ENCODE results near the gene FAM20C.

FAM20C gene

DNA sequence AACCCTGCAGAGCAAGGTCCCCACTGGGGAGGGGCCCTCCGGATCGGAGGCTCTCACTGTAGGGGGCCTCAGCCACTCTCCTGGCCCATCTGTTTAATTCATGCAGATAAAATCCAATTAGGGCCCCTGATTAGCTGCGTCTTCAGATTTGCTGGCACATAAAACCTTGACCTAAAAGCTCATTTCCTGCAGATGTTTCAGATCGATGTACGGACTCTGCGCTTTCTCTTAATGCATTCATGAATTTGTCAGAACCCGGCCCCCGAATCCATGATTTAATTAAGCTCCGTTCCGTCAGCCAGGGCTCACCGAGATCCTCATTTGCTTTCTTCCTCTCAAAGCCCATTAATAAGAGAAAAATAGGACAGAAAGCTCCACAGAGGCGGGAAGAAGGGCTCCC lies 57.6 kb downstream of the FAM20C start:
- no peak for DNase-seq (ENCODE audit: low read depth, low spot score)
- no peak overlapping the region for H3K4me3 ChIP-seq (ENCODE audit: low read length)

DNA sequence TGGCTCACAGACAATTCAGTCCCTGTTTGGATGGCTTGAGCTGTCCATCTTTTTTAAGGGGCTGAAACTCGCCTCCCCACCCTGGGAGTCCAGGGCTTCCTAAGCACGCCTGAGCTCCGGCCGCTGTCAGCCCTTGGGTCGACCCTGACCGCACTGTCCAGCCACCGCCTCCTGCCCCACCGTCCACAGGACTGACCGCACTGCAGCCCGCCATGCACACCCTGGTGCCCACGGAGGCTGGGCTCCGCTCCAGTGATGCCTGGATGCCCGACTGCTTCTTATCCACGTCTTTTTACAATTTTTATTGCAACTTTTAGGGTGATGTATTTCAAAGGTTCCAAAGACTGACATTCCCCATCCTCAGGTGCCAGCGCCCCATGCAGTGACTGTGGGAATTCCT lies 58.2 kb downstream of the FAM20C start:
- no peak overlapping the region for H3K4me3 ChIP-seq (ENCODE audit: low read length)

DNA sequence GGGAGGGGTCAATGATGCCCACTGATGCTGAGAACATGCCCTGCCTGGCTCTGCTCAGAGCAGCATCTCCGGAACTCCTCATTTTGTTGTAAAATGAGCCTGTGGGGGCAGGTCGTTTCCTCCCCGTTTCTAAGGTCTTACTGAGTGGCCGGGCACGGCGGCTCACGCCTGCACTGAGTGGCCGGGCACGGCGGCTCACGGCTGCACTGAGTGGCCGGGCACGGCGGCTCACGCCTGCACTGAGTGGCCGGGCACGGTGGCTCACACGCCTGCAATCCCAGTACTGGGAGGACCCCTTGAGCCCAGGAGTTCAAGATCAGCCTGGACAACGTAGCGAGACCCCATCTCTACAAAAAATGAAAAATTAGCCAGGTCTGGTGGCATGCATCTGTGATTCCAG lies 58.6 kb downstream of the FAM20C start:
- H3K4me3 ChIP-seq (ENCODE audit: low read length), result no peak overlapping the region
- no peak for DNase-seq (ENCODE audit: low read depth, low spot score)

More for the DNA sequence above, 58.2 kb downstream of the FAM20C start:
- no peak for DNase-seq (ENCODE audit: low read depth, low spot score)

DNA sequence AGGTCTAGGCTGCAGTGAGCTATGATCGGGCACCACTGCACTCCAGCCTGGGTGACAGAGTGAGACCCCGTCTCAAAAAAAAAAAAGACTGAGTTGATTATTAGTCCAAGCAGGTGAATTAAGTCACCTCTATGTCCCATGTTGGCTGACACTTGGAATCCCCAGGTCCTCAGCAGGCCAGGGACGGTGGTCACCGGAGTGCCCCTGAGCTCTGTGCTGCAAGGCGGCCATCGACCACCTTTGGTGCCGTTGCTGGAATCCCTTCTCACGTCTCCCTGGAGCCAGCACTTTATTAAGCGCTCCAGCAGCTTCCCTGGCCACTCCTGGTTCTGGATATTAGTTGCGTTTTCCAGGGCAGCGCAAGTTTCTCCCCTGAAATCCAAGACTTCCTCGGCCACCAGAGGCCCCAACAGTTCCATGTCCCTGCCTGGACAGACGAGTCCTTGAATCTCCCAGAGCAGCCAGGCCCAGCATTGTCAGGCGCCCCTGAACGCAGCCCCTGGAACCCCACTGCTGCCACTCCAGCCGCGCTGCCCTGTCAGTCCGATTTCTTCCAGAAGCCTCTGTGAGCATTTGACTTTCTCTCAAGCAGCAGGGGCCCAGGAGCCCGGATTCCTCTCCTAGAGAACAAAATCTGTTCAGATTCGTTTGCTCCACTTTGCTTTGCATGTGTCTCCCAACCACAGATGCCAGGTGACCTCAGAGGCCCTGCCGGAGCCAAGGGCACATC lies 59.2 kb downstream of the FAM20C start:
- DNase-seq (ENCODE audit: low read depth, low spot score), result no peak
- no peak overlapping the region for H3K4me3 ChIP-seq (ENCODE audit: low read length)

DNA sequence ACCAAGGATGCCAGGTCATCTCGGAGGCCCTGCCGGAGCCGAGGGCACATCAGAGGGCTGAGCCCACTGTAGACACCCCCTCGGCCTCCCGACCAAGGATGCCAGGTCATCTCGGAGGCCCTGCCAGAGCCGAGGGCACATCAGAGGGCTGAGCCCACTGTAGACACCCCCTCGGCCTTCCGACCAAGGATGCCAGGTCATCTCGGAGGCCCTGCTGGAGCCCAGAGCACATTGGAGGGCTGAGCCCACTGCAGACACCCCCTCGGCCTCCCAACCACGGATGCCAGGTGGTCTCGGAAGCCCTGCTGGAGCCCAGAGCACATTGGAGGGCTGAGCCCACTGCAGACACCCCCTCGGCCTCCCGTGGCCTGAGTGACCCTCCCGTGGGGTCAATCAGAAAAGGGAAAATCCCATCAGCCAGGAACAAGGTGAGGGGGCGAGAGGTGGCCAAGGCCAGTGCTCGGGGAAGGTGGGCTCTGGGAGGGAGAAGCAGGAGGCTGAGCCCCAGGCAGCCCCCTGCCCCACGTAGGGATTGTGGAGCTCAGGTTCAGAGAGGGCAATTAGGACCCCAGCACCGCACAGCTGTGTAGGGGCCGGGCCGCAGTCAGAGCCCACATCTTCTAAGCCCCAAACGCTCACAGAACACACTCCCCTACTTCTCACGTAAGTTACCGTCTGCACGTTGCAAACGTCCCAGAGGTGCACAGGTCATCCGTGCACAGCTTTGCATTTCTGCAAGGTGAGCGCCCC lies 60.0 kb downstream of the FAM20C start:
- no peak overlapping the region for H3K4me3 ChIP-seq (ENCODE audit: low read length)
- DNase-seq (ENCODE audit: low read depth, low spot score), result no peak

DNA sequence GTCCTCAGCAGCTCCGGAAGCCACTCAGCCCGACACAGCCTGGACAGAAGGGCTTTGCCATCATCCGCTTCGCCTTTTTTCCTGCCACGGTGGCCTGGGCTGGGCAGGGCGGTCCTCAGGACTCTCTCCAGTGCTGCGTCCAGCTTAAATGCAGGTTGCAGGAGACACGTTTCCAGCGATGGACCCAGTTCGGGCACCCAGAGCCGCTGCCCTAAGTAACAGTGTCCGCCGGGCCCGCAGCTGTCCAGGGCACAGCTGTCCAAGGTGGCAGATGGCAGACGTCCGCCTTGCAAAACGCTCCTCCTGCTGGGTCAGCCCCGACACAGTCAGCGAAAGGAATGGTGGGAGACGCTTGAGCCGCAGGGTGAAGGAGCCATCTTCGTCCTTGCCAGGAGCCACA lies 60.6 kb downstream of the FAM20C start:
- H3K4me3 ChIP-seq (ENCODE audit: low read length), result no peak overlapping the region
- DNase-seq (ENCODE audit: low read depth, low spot score), result no peak

DNA sequence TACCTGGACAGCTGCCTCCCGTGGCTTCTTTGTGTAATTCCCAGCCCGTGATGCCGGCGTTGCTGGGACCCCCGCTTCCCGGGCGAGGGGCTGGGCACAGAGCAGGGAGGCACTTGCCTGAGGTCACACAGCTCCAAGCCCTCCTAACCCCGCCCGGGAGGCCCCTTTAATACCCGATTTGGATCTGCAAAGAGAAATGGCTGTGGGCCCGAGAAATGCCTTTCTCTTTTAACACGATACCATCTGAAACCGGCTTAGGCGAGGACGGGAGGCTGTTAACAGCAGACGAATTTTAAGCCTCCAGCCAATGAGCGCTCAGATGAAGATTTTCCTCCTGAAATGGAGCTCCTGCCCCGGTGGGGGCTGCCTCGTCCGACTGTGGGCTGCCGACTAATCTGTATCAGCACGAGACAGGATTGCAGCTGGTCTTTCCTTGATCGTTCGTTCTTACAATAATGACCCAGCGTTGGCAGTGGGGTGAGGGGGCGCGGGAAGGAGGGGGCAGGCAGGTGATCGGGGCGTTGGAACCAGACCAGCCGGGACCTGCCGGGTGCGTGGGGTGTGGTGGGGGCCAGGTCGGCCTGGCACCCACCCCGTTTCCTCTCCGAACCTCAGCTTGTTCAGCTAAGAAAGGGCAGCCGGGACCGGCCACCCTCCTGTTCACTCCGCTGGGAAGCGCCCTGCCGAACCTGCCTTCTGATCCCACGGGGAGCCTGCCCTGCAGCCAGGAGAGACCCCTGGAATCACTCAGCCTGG lies 61.4 kb downstream of the FAM20C start:
- H3K4me3 ChIP-seq (ENCODE audit: low read length), result no peak overlapping the region
- no peak for DNase-seq (ENCODE audit: low read depth, low spot score)

DNA sequence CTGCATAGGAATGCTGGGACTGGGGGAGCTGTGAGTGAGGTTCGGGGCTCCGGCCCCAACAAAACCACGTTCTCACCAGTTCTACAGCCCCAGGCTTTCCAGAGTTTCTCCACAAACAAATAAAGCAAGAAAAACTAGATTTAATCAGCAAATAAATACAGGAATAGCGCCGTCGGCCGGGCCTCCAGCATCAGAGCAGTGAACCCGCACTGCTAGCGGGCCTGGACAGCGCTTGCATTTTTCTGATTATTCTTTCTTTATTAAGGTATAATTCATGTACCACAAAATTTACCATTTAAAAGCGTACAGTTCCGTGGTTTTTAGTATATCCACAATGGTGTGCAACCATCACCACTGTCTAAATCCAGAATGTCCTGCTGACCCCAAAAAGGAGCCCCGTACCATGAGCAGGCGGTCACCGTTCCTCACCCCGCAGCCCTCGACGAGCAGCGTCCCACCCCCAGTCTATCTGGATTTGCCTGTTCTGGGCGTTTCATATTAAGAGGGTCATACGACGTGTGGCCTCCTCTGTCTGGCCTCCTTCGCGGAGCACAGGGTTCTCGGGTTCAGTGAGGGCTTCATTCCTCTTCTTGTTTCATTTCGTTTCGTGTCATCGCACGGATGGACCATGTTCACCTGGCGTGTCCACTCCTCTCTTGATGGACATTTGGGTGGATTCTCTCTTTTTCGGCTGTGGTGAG lies 62.1 kb downstream of the FAM20C start:
- no peak overlapping the region for H3K4me3 ChIP-seq (ENCODE audit: low read length)

DNA sequence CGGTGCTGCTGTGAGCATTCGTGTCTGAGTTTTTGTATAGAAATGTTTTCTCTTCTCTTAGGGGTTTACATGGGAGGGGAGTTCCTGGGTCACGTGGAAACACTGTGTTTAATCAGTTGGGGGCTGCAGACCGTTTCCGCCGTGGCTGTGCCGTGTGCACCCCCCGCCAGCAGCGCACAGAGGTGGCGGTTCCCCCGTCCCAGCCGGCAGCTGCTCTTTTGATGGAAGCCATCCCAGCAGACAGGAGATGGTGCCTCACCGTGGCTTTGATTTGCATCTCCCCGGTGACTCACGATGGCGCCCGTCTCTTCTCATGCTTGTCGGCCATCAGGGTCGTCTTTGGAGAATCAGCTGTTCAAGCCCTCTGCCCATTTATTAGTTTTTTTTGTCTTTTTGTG lies 62.7 kb downstream of the FAM20C start:
- H3K4me3 ChIP-seq (ENCODE audit: low read length), result no peak overlapping the region
- no peak for DNase-seq (ENCODE audit: low read depth, low spot score)

More for the DNA sequence above, 62.1 kb downstream of the FAM20C start:
- DNase-seq (ENCODE audit: low read depth, low spot score), result no peak

DNA sequence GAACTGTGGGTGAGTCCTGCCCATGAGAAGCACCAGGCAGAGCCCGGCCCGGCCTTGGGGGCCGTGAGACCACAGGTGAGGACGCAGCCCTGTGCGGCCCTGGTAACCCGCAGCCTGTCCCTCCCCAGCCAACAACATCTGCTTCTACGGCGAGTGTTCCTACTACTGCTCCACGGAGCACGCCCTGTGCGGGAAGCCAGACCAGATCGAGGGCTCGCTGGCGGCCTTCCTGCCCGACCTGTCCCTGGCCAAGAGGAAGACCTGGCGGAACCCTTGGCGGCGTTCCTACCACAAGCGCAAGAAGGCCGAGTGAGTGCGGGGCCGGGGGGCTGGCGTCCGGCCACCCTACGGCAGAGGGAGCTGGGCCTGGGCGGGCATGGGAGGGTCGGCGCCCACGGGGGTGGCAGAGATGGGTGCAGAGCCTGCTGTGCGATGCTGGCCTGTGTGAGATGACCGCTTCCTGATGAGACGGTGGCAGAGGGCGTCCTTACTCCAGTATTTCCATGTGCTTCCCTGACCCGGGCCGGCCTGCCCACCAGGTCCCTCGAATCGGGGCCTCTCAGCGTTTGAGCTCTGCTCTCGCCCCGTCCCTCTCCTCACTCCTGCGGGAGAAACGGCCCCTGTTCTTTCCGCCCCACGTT lies 63.5 kb downstream of the FAM20C start:
- H3K4me3 ChIP-seq (ENCODE audit: low read length), result no peak overlapping the region
- no peak for DNase-seq (ENCODE audit: low read depth, low spot score)

DNA sequence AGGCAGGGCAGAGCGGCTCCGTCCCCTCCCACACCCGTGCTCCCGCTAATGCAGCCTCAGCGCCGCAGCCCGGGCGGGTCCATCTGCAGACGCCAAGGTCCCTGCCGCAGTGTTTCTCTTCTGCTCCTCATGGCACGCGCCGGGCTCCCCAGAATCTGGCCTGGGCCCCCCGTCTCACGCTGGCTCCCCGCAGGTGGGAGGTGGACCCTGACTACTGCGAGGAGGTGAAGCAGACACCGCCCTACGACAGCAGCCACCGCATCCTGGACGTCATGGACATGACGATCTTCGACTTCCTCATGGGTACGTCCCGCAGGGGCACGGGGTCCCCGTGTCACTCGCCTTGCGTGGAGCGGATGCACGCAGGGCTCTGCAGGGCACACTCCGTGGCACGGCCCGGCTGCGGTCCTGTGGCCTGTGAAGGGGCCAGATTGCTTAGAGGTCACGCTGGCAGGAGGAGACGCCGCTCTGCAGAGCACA lies 64.1 kb downstream of the FAM20C start:
- H3K4me3 ChIP-seq (ENCODE audit: low read length), result no peak overlapping the region
- no peak for DNase-seq (ENCODE audit: low read depth, low spot score)

DNA sequence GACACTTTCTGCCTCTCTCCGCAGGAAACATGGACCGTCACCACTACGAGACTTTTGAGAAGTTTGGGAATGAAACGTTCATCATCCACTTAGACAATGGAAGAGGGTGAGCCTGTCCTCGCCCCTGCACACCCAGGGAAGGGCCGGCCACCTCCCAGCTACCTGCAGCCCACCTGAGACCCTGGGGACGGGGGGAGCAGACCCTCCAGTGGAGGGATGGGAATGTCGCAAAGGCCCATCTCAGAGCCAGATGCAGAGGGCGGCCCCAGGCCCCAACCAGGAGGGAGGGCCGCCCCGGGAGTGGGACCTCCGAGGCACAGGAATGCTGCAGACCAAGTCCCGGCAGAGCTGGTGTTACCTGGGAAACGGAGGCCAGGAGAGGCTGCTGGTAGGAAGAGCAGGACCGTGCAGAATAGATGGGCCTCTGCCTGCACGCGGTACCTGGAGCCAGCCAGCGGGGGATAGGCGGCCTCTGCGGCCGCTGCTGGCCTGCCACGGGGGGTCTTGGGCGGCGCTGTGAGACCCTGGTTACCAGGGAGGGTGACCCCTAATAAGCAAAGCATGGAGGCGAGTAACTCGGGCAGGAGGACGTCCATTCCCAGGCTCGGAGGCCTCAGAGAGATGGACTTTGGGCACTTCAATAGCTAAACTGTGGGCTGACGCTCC lies 64.7 kb downstream of the FAM20C start:
- no peak for DNase-seq (ENCODE audit: low read depth, low spot score)
- no peak overlapping the region for H3K4me3 ChIP-seq (ENCODE audit: low read length)

DNA sequence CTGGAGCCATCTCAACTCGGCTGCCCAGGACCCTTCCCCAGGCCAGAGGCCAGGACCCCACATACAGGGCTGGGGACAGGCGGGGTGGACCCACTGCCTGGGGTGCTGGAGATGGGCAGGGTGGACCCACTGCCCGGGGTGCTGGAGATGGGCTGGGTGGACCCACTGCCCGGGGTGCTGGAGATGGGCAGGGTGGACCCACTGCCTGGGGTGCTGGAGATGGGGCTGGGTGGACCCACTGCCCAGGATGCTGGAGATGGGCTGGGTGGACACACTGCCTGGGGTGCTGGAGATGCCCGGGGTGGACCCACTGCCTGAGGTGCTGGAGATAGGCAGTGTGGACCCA lies 65.2 kb downstream of the FAM20C start:
- H3K4me3 ChIP-seq (ENCODE audit: low read length), result no peak overlapping the region
- DNase-seq (ENCODE audit: low read depth, low spot score), result no peak

DNA sequence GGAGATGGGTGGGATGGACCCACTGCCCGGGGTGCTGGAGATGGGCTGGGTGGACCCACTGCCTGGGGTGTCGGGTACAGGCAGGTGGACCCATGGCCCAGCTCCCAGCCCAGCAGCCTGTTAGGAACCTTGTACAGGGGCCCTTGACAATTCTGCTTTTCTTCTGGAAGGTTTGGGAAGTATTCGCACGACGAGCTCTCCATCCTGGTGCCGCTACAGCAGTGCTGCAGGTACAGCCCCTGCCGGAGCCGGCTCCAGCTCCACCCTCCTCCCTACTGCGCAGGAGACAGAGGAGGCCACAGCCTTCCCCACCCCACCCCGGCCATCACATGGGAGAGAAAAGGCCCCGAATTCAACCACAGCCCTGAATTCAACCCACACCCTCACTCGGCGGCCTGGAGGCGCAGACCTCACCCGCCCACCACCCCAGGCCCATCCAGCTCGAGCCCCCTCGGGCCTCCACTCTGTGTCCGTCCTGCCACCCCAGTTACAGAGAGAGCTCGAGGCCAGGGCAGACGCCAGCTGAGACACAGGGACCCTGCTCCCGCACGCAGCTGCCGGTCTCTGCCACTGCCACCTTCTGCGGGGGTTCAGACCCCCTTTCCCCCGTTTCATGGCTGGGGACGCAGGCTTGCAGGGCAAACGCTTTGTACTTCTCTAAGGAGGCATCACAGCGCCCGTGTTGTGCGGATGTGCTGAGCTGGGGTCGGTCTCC lies 66.3 kb downstream of the FAM20C start:
- H3K4me3 ChIP-seq (ENCODE audit: low read length), result no peak overlapping the region
- no peak for DNase-seq (ENCODE audit: low read depth, low spot score)

DNA sequence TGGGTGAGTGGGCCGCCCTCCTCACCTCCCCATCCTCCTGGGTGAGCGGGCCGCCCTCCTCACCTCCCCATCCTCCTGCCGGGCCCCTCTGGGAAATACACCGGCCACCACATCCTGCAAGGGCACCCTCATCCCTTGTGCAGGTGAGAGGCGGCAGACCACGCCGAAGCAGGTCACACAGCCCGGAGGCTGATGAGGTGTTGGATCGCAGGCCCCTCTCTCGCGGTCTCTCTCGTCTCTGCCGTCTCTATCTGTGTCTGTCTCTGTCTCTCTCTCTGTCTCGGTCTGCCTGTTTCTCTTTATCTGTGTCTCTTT lies 66.8 kb downstream of the FAM20C start:
- no peak overlapping the region for H3K4me3 ChIP-seq (ENCODE audit: low read length)
- no peak for DNase-seq (ENCODE audit: low read depth, low spot score)

DNA sequence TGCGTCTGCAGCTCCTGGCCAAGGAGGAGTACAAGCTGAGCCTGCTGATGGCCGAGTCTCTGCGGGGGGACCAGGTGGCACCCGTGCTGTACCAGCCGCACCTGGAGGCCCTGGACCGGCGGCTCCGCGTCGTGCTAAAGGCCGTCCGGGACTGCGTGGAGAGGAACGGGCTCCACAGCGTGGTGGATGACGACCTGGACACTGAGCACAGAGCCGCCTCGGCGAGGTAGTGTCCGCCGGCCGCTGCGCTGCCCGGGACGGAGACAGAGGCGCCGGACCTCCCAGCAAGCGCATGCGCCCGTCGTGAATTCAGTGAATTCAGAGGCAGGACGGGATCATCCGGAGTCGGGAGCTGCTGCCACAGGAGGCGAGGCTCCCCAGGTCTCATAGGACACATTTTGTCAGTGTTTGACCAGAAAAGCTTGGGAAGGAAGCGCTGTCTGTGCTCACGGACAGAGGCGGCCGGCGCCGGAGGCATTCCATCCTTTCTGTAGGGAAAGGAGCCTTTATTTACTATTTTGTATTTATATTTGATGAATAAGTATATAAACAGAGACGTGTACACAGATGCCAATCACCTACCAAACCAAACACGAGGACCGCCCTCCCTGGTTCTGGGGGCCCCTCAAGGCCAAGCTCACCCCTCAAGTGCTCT lies 67.5 kb downstream of the FAM20C start:
- H3K4me3 ChIP-seq (ENCODE audit: low read length), result no peak overlapping the region
- no peak for DNase-seq (ENCODE audit: low read depth, low spot score)

DNA sequence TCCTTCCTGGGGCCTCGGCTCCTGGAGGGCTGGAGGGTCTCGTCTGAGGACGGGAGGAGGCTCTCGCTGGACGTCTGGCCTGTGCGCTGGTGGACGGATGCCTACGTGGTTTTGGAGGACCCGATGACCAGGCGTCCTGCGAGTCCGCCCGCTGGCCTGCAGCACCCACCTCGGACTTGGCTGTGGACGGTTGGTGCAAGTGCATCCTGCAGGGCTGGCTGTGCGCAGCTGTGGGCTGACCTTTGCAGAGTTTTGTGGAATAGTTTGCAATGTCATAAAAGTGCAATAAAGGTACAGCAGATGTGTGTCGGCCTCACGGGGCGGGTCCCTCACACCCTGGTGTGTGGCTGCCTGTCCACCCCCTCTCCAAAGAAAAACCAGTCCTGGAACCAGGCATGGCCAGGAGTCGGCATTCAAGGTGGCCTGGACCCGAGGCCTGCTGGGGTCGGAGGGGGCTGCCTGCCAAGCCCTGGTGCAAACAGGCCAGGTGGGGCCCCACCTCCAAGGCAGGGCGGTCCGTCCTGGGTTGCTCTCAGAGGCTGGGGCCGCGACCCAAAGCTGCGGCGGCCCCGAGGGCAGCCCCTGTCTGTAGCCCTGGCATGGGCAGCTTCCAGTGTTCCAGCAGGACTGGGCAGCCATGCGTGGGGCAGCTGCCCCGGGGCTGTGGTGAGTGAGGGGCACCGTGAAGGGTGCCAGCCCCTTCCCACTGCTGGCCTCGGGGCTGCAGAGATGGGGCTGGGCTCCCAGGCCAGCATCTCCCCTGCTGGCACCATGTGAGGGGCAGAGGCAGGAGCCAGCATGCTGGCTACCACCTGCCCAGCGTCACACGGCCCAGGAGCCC lies 68.3 kb downstream of the FAM20C start:
- DNase-seq (ENCODE audit: low read depth, low spot score), result no peak
- no peak overlapping the region for H3K4me3 ChIP-seq (ENCODE audit: low read length)

Measured in Jurkat, Clone E6-1 (cell line).